HL-60/S4 treated with retinoic acid at 250 ng/mL for 4 days and 3 days (cell line): Measurements from ENCODE around the gene CGB8.
"Not testable (repeated sequence)": the region's sequence is repeated elsewhere in the genome, so short reads cannot be mapped to it uniquely, and the experiment has no call there.

ENCODE experiments used
- in situ Hi-C: fragments of 300-500 bp; cut with MboI; formaldehyde crosslinking; loops from 2 replicates; pipeline ENCODE4 v1.7.0; 2022; ENCODE audit warnings: low sequenced_read_pairs

The CGB8 gene

DNA sequence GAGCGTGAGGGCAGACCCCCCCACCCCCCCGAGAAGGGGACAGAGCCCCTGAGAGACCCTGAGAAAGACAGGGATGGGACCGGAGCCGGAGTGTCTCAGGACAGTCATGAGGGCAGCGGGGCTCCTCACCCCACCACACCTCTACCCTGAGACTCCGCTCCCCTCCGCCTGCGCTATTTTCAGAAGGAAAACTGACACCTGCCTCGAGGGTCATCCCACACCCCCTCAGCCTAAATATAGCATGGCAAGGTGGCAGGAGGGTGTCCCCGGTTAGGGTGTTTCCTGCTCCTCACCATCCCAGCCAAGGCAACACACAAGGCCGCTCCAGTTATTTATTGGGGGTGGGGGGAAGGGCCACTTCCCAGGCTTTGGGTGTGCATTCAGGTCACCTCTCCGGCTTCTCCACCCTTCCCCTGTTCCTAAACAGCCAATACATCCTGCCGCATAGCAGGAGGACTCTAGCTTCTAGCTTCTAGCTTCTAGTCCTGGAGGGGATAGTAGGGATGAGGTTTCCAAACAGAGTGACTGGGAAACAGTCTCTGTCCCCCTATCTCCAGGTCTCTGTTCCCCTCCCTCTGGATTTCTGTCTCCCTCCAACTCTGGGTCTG lies 17.1 kb upstream of the CGB8 start:
- in situ Hi-C loops: no loop called here

- in situ Hi-C loops: no loop called here
Measured at GRCh38 chr19:49064768-49065611, 16.1 kb upstream of the CGB8 start, which contains the start of gene NTF4. Gene NTF4, minus strand, starts transcription at chr19:49064818. Its CDS starts 2,821 bp downstream, at chr19:49061997.

GRCh38 chr19:49064029-49064629 lies 15.2 kb upstream of the CGB8 start:
- in situ Hi-C loops: no loop called here

- in situ Hi-C loops: no loop called here
Measured at GRCh38 chr19:49061445-49061844, 12.5 kb upstream of the CGB8 start.

DNA sequence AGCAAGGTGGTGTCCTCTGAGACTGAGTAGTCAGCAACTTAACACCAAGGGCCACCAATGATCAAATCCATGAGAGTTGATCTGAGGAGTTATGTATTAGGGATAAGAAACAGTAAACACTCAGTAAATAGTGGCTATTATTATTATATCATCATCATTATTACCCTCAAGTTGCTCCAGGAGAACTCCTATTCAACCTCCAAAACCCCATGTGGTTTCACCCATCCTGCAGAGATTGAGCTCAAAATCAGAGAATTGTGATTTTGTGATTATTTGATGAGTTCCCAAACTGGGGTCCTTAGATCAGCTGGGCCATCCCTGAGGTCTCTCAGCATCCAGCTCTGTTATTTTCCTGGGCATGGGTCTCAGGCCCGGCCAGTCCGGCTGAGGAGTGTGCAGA lies 12.1 kb upstream of the CGB8 start:
- in situ Hi-C loops: no loop called here

DNA sequence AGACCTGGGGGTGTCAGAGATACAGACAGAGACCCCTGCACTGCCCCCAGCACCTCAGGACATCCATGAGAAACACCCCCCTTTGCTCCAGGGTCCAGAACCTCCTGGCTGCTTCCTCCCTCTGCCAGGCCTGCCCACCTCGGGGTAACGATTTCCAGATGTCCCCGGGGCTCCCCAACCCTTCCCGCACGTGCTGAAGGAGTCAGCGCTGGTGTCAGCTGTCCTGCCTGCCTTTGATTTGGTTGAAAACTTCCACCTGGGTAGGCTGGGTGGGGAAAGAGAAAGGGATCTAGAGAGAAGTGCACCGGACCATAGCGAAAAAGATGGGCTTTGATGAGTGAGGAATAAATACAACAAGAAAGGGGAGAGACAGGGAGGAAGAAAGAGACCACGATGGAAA lies 10.1 kb upstream of the CGB8 start:
- in situ Hi-C loops: no loop called here

- in situ Hi-C loops: no loop called here
Measured at GRCh38 chr19:49058562-49058961, 9.7 kb upstream of the CGB8 start.

GRCh38 chr19:49057636-49058234 lies 8.8 kb upstream of the CGB8 start, which contains the start of gene CGB7:
Gene CGB7, minus strand, starts transcription at chr19:49057749. Its CDS starts 2,374 bp downstream, at chr19:49055375.
- in situ Hi-C loops: no loop called here

GRCh38 chr19:49056902-49057596 lies 8.1 kb upstream of the CGB8 start:
- in situ Hi-C loops: not testable (repeated sequence)

GRCh38 chr19:49056101-49056901 lies 7.4 kb upstream of the CGB8 start:
- in situ Hi-C loops: no loop called here

- in situ Hi-C loops: not testable (repeated sequence)
Measured at GRCh38 chr19:49050376-49051033, 1.6 kb upstream of the CGB8 start.

GRCh38 chr19:49049834-49050233 lies 923 bp upstream of the CGB8 start:
- in situ Hi-C loops: not testable (repeated sequence)

DNA sequence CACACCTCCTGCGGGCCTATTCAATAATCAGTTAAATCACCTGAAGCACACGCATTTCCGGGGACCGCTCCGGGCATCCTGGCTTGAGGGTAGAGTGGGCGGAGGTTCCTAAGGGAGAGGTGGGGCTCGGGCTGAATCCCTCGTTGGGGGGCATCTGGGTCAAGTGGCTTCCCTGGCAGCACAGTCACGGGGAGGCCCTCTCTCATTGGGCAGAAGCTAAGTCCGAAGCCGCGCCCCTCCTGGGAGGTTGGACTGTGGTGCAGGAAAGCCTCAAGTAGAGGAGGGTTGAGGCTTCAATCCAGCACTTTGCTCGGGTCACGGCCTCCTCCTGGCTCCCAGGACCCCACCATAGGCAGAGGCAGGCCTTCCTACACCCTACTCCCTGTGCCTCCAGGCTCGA lies 5.4 kb downstream of the CGB8 start, which contains the start of gene CGB5:
CGB5 (plus strand) TSS at position 301 of the 400 bp plus-strand sequence. CDS start 362 bp downstream, outside the sequence.
- in situ Hi-C loops: not testable (repeated sequence)

DNA sequence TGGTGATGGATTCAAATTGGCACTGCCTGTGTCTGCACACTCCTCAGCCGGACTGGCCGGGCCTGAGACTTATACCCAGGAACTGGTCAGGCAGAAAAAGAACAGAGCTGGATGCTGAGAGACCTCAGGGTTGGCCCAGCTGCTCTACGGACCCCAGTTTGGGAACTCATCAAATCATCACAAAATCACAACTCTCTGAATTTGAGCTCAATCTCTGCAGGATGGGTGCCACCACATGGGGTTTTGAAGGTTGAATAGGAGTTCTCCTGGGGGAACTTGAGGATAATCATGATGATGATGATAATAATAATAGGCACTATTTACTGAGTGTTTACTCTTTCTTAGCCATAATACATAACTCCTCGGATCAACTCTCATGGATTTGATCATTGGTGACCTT lies 6.2 kb downstream of the CGB8 start:
- in situ Hi-C loops: not testable (repeated sequence)

GRCh38 chr19:49042177-49042576 lies 6.7 kb downstream of the CGB8 start:
- in situ Hi-C loops: no loop called here

DNA sequence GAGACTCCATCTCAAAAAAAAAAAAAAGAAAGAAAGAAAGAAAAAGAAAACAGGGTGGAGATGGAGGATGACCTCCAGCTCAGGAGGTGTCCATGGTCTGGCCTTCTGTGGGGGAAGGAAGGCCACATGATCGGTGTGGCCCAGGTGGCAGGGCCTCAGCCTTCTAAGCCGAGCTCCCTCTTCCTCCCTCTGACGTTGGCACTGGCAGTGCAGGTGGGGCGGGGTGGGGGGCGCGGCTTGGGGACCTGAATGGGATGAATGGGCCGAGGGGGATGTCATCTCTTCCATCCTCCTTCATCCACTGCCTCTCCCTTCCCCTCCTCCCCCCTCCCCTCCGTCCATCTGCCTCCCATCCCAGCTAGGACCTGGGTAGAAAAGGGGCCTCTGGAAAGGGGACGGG lies 9.2 kb downstream of the CGB8 start:
- in situ Hi-C loops: not testable (repeated sequence)

GRCh38 chr19:49038557-49039276 lies 10.2 kb downstream of the CGB8 start:
- in situ Hi-C loops: not testable (repeated sequence)

GRCh38 chr19:49038111-49038510 lies 10.8 kb downstream of the CGB8 start:
- in situ Hi-C loops: not testable (repeated sequence)

DNA sequence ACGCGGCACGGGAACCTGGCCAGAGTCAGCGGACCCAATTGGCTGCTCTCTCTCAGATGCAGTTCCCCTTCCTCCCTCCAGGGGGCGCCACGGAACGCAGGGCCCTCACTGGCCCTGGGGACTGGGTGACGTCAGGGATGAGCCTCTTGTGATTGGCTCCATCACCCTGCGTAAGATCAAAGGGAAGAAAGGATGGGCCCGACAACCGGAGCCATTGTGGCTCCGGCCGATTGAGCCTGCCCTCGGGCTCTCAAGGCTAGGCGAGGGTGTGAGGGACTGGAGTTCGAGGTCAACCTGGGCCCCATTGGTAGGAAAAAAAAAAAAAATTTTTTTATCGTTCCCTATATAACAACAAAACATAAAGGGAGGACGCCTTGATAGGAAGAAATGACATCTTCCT lies 12.1 kb downstream of the CGB8 start, which contains the start of gene CGB1:
CGB1 (minus strand) TSS at position 81 of the 400 bp plus-strand sequence. CDS start 184 bp downstream, outside the sequence.
- in situ Hi-C loops: not testable (repeated sequence)
